ENCODE data around the gene FAM117A. TPM values are rescaled to one million over a fixed set of nuclear protein-coding genes. Genes with fewer than 3 reads are reported as not detected.

Gene FAM117A
- total and polyA plus RNA-seq, 2 of the 4 experiments (the other 2 are of a cell fraction): 0.72 to 3.4 TPM

GRCh38 chr17:49760932-49761558 lies 2.9 kb downstream of the FAM117A start:
- TF ChIP-seq POLR2A (IDR thresholded peaks at IDR 0.05; ENCODE audit: low read depth, low read length) (no peak), USF2 (IDR thresholded peaks at IDR 0.05; ENCODE audit: low read depth, low read length) (no peak), CEBPB (IDR thresholded peaks at IDR 0.05; ENCODE audit: low read depth, low read length) (no peak), RCOR1 (IDR thresholded peaks at IDR 0.05; ENCODE audit: insufficient replicate concordance, low read length) (no peak), SMC3 (IDR thresholded peaks at IDR 0.05; ENCODE audit: low read depth, low read length) (no peak), RAD21 (IDR thresholded peaks at IDR 0.05; ENCODE audit: low read length) (no peak)
- Histone ChIP-seq H3K4me2 (ENCODE audit: low read depth, low read length) (no peak overlapping the region), H3K79me1 (ENCODE audit: low read depth in 1 of 2, low read length in 2 of 2) (no peaks in the 10 kb centered on the region), H3K27me3 (ENCODE audit: control insufficient read depth, insufficient read depth, low read length) (peaks cover 13% of the 10 kb centered on the region), H2BK20ac (ENCODE audit: low read depth, low read length) (no peak overlapping the region), H2AFZ (replicated peaks; ENCODE audit: low read length, poor library complexity) (no peak overlapping the region), H3K4me3 (ENCODE audit: insufficient read depth, low read depth, low read length) (no peak overlapping the region), H2BK5ac (ENCODE audit: low read depth, low read length, poor library complexity, severe bottlenecking) (no peak overlapping the region), H4K20me1 (ENCODE audit: insufficient read depth, low read length) (no peaks in the 10 kb centered on the region), H3K27ac (ENCODE audit: insufficient read depth, low read length) (no peak overlapping the region), H3K9me1 (ENCODE audit: insufficient read depth, low read length) (no peaks in the 10 kb centered on the region), H3K14ac (replicated peaks; ENCODE audit: low read depth, low read length) (no peak overlapping the region), H3K18ac (ENCODE audit: low read depth, low read length) (no peak overlapping the region), H3K9me3 (ENCODE audit: control insufficient read depth, insufficient read depth, low read length) (no peaks in the 10 kb centered on the region), H3K56ac (ENCODE audit: extremely low read depth, insufficient read depth, low read length) (no peak overlapping the region), H3K4me1 (ENCODE audit: control insufficient read depth, insufficient read depth, low read length) (no peaks in the 10 kb centered on the region), H3K9ac (ENCODE audit: low read depth, low read length) (no peak overlapping the region), H3K4ac (ENCODE audit: low read depth, low read length) (no peak overlapping the region), H3K23ac (ENCODE audit: low read depth, low read length) (no peak overlapping the region), H2AK9ac (replicated peaks; ENCODE audit: low read depth, low read length, poor library complexity) (no peak overlapping the region), H4K8ac (ENCODE audit: low read depth in 2 of 2, low read length in 2 of 2) (no peak overlapping the region), H4K91ac (ENCODE audit: insufficient read depth, low read depth, low read length) (no peak overlapping the region), H3K36me3 (ENCODE audit: control insufficient read depth, insufficient read depth, low read length) (no peaks in the 10 kb centered on the region), H2BK15ac (ENCODE audit: low read depth, low read length) (no peak overlapping the region), H4K5ac (ENCODE audit: low read depth, low read length) (no peak overlapping the region), H2BK120ac (ENCODE audit: low read depth, low read length) (no peak overlapping the region), H2AK5ac (ENCODE audit: low read depth, low read length) (no peak overlapping the region)
- DNase-seq (no peak), ATAC-seq (ENCODE audit: low read depth) (no peak)
- ChIA-PET POLR2A (ENCODE audit: unreplicated experiment) (no interaction called here), CTCF (no interaction called here)
- in situ Hi-C loops (cut with MboI; ENCODE audit: low sequenced_read_pairs): no loop called here
- no CpG with 5 or more reads among the region's 6 CpGs for WGBS, 2 experiments (ENCODE audit: extremely low coverage in 2 of 2, insufficient read length in 1 of 2)
- dilution Hi-C loops (cut with HindIII; ENCODE audit: low sequenced_read_pairs, unreplicated experiment): no loop called here
- intact Hi-C loops (cut with micrococcal nuclease): no loop called here
- BruUV-seq (replicated peaks): no TSS peak
